Brain microvascular endothelial cell (primary cell): Measurements from ENCODE around the gene TYW1.
"Not testable (repeated sequence)": the region's sequence is repeated elsewhere in the genome, so short reads cannot be mapped to it uniquely, and the experiment has no call there.

ENCODE experiments used
- DNase-seq: peaks from one replicate; pipeline ENCODE4 v3.0.0-alpha.2; 2020
- H3K27ac ChIP-seq: fragments of 250-450 bp; sonication (Bioruptor Pico); 2 replicates; pipeline ENCODE4 v1.5.1; 2020; ENCODE audit warnings: mild to moderate bottlenecking, moderate library complexity
- H3K27me3 ChIP-seq: fragments of 250-450 bp; sonication (Bioruptor Pico); replicated peaks from 2 replicates; pipeline ENCODE4 v1.5.1; 2020; ENCODE audit warnings: mild to moderate bottlenecking
- H3K36me3 ChIP-seq: fragments of 250-450 bp; sonication (Bioruptor Pico); replicated peaks from 2 replicates; pipeline ENCODE4 v1.5.1; 2020; ENCODE audit warnings: mild to moderate bottlenecking
- H3K4me3 ChIP-seq: 2 replicates; pipeline ENCODE4 v1.5.1; 2011; ENCODE audit warnings: low read depth, mild to moderate bottlenecking, control low read depth, low read length, moderate library complexity
- in situ Hi-C: cut with HindIII; loops from 2 replicates; pipeline ENCODE4 v1.10.0; 2017; ENCODE audit warnings: low sequenced_read_pairs, low pct_ligation_motif_present
- TF ChIP-seq, protein P1 (sequence below): IDR thresholded peaks from 2 replicates; pipeline ENCODE4 v1.5.1; 2011; ENCODE audit warnings: low read depth, mild to moderate bottlenecking, moderate library complexity, low read length, control low read depth, inconsistent platforms; ENCODE audit errors: missing control alignments

The TYW1 gene

DNA sequence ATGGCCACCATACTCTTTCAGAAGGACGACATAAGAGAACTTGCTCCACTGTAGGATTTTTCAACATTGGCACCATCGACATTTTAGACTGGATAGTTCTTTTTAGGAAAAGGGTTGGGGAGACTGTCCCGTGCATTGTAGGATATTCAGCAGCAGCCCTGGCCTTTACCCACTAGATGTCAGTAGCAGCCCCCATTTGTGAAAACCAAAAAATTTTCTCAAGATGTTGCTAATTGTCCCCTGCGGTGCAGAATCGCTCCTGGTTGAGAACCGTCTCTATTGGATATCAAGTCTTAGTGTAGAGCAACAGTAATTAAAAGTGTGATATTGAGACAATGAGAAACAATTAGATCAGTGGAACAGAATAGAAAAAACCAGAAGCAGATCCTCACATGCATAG is 180.1 kb downstream of the TYW1 start:
- H3K4me3 ChIP-seq, H3K27me3 ChIP-seq, DNase-seq, in situ Hi-C loops, H3K27ac ChIP-seq, H3K36me3 ChIP-seq: not testable (repeated sequence)
- TF ChIP-seq, protein P1, sequence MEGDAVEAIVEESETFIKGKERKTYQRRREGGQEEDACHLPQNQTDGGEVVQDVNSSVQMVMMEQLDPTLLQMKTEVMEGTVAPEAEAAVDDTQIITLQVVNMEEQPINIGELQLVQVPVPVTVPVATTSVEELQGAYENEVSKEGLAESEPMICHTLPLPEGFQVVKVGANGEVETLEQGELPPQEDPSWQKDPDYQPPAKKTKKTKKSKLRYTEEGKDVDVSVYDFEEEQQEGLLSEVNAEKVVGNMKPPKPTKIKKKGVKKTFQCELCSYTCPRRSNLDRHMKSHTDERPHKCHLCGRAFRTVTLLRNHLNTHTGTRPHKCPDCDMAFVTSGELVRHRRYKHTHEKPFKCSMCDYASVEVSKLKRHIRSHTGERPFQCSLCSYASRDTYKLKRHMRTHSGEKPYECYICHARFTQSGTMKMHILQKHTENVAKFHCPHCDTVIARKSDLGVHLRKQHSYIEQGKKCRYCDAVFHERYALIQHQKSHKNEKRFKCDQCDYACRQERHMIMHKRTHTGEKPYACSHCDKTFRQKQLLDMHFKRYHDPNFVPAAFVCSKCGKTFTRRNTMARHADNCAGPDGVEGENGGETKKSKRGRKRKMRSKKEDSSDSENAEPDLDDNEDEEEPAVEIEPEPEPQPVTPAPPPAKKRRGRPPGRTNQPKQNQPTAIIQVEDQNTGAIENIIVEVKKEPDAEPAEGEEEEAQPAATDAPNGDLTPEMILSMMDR: peak; percentile 56

DNA sequence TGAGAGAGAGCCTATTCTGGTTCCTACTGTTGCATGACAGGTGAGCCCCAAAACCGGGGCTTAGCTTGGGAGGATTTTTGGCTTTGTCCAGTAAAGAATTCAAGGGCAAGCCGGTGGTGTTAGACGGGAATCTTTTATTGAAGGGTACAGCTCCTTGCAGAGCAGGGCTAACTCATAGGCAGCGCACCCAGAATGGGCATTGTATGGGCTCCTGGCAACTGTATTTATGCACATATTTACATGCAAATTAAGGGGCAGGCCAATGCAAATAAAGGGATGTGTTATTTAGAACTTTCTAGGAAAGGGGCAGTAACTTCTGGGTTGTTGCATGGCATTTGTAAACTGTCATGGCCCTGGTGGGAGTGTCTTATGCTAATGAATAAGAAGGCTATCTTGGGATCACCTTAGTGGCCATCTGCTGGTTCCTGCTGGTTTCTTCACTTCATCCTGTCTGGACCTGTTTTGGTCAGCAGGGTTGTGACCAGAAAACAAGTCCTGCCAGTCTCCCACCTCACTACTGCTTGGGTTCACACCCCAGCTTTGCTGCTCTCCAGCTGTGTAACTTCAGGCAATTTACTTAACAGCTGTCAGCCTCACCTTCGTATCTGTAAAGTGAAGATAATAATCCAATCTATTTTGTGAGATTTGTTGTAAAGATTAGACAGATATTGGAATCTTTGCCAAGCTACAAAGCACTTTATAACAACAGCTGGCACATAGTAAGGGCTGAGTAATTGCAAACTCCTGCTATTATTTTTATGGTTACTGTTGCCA is 182.5 kb downstream of the TYW1 start:
- H3K36me3 ChIP-seq, DNase-seq, H3K27ac ChIP-seq, in situ Hi-C loops, H3K4me3 ChIP-seq, H3K27me3 ChIP-seq: not testable (repeated sequence)

DNA sequence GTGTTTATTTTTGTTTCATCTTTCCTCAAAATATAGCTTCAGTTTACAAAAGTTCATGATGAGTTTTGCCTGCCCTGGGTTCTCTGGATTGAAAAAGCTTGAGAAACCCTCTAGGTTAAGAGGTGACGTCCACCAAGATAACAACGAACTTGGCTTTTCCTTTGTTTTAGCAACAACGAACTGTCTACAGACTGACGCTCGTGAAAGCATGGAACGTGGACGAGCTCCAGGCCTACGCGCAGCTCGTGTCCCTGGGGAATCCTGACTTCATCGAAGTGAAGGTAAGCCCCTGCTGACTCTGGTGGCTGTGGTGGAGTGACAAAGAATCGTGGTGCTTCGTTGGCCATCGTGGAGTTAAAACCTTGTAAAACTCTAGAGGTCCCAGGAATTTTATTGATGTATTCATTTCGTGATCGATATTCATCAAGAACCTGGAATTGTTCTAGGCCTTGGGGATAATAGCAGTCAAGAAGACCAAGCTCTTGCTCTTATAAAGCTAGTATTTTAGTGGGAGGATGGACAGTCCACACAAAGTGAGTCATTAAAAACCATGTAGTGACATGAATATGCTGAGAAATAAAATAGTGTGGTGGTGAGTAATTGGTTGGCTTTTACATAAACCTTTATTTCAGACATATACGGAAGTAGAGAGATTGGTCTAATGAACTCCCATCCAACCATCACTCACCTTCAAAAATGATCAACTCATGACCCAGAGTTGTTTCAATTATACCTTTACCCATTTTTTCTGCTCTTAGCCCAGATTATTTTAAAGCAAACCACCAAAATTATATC is 186.5 kb downstream of the TYW1 start:
- H3K4me3 ChIP-seq, DNase-seq, in situ Hi-C loops, H3K27ac ChIP-seq, H3K27me3 ChIP-seq, H3K36me3 ChIP-seq: not testable (repeated sequence)

DNA sequence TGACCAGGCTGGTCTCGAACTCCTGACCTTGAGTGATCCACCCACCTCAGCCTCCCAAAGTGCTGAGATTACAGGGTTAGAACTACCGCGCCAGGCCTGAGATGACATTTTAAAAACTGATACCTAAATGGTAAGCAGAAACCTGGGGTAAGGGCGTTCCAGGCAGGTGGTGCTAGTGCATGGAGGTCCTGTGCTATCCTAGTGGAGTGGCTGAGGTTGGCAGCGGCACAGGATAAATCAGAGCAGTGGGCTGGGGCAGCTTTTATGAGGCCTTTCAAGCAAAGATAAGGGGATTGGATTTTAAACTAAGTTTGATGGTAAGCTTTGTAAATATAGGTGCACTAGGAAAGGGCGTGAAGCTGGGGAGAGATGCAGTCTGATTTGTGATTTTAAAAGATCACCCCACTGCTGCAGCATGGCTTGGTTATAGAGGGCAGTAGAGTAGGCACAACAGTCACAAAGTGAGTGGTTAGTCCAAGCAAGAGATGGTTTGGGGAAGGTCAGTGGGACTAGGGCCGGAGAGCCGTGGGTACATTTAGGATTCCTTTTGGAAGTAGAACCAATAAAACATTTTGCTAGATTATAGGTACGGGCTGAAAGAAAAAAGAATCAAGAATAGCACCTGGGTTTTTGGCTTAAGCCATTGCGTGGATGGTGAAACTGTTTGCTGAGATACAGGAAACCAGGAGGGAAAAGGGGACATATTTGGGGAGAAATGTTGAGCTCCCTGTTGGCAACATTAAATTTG is 188.5 kb downstream of the TYW1 start:
- DNase-seq, H3K4me3 ChIP-seq, H3K36me3 ChIP-seq, in situ Hi-C loops, H3K27ac ChIP-seq, H3K27me3 ChIP-seq: not testable (repeated sequence)

DNA sequence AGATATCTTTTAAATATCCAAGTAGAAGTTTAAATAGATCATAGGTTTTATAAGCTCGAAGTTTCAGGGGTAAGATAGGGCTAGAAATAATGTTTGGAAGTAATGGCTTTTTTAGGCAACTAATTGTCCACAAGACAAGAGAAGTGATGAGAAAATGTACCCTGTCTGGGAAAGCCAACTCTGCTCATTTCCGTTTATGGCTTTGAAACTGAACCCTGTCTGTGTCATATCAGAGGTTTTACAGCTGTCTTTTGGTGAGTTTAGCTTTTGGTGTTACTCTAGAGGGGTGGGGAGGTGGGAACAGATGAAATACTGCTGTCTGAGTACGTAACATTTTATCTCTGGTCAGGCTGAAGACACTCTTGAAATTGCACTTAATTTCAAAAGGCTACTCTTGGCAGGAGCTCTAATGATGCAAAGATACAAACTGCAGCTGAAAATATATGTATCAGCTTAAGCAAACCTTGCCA is 189.1 kb downstream of the TYW1 start:
- H3K27me3 ChIP-seq, DNase-seq, H3K27ac ChIP-seq, in situ Hi-C loops, H3K36me3 ChIP-seq, H3K4me3 ChIP-seq: not testable (repeated sequence)

DNA sequence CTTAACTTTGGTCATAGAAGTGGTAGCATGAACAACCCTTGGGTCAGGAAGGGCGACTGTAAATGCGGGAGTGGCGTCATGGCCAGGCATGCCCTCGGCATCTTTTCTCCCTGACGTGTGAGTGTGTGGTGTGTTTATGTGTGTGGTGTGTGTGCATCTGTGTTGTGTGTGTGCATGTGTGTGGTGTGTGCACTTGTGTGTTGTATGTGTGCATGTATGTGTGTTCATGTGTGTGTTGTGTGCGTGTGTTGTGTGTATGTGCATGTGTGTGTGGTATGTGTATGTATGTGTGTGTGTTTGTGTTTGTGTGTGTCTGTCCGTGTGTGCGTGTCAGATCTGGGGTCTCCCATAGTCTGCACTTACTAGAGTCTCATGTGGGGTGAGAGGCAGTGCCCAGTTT is 192.5 kb downstream of the TYW1 start:
- DNase-seq, H3K36me3 ChIP-seq, H3K27ac ChIP-seq, H3K27me3 ChIP-seq, H3K4me3 ChIP-seq, in situ Hi-C loops: not testable (repeated sequence)

DNA sequence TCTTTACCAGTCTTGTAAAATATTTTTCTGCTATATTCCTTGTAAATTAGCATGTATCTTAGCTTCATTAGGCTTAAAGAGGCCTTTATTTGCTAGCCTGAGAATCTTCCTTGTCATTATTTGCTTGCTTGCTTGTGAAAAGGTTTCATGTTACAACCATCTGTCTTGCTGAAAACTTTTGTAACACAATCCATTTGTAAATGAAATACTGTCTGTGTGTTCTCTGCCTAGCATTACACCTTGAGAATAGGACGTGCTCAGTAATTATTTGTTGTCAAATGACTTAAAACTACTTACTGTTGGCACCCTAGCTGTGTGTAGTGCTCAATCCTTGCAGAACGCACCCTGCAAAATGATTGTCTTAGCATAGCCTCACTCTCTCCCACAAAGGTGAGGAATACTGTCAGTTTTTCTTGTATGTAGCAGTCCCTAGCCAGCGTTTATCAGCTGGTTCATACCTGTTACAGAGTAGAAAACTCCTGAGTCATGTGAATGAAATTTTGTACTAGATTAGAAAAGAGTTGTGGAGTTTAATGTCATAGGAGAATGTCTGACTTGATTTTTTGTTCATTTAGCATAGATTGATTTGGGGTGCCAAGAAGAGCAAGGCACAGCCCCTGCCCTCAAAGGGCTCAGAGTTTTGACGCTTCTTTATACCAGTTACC is 193.3 kb downstream of the TYW1 start:
- DNase-seq, in situ Hi-C loops, H3K27me3 ChIP-seq, H3K27ac ChIP-seq, H3K36me3 ChIP-seq, H3K4me3 ChIP-seq: not testable (repeated sequence)

DNA sequence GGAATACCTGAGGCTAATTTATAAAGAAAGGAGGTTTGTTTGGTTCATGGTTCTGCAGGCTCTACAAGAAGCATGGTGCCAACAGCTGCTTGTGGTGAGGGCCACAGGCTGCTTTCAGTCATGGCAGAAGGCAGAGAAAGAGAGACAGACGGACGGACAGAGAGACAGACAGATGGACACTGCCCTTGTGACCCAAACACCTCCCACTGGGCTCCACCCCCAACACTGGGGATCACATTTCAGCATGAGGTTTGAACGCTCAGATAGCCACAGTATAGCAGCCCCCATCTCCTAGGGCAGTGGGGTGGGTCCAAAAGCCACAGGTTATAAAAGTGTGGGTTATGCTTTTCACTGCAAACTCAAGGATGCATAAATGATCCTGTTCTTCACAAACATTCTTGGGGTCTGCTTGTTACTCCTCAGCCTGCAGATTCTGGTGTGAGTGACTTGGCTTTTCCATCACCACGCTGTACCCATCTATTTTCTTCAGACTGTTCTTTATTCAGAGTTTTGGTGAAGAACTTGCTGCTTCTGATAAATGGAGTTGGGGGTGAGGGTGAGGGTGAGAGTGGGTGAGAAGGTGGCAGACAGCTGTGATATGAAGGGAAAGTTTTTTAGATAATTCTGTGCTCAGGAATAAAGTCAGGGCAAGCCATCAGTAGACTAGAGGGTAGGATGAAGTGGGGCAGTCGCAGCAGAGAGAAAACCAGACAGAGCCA is 194.5 kb downstream of the TYW1 start:
- DNase-seq, H3K27me3 ChIP-seq, H3K4me3 ChIP-seq, H3K27ac ChIP-seq, in situ Hi-C loops, H3K36me3 ChIP-seq: not testable (repeated sequence)

DNA sequence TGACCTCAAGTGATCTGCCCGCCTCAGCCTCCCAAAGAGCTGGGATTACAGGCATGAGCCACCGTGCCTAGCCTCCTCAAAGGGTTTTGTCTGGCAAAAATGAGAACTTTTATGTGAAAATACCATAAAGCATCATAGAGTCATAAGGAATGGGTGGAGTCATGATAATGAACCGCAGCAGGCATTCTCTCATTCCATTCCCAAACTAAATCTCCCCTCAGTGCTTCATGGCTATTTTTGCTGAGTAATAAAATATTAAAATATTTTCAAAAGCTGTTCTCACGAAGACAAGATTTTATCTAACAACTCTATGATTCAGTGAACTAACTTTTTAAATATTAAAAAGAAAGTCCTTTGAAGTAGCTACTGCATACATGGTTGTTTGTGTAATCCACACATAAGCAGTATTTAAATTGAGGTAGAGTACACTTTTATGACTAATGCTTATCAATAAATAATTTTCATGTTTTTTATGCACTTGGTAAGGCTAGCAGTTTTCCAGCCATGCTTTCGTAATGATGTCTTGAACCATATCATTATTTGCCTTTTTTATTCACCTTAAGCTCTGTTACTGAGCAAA is 195.6 kb downstream of the TYW1 start:
- H3K27ac ChIP-seq, H3K36me3 ChIP-seq, H3K4me3 ChIP-seq, H3K27me3 ChIP-seq, in situ Hi-C loops: not testable (repeated sequence)
- peak; percentile 20 for DNase-seq

DNA sequence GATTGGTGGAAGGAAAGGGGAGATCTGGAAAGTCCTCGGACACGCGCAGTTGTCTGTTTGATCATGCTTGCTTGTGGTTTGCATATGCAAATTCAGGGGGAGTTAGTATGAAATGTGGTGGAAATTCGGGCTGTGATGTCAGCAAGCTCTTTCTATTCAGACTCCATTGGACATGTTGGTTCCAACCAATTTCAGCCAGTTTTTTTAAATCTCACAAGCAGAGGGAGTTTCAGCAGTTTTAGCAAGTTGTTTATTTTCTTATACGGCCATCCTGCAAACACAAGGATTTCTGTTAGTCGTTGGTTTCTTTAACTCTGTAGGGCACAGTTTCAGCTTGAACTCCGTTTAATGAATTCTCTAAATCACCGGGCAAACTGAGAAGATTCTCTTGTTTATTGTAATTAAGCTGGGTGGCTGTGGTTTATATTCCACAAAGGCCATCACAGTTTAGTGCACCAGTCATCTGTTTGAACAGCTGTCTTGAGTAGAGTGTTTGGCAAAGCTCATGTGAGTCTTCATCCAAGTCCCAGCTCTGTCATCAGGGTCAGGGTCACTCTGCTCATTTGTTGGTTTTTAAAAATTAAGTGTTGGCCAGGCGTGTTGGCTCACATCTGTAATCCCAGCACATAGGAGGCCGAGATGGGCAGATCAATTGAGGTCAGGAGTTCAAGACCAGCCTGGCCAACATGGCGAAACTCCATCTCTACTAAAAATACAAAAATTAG is 196.4 kb downstream of the TYW1 start:
- H3K27ac ChIP-seq, in situ Hi-C loops, H3K4me3 ChIP-seq, H3K36me3 ChIP-seq, H3K27me3 ChIP-seq: not testable (repeated sequence)
- DNase-seq: peak; percentile 31

DNA sequence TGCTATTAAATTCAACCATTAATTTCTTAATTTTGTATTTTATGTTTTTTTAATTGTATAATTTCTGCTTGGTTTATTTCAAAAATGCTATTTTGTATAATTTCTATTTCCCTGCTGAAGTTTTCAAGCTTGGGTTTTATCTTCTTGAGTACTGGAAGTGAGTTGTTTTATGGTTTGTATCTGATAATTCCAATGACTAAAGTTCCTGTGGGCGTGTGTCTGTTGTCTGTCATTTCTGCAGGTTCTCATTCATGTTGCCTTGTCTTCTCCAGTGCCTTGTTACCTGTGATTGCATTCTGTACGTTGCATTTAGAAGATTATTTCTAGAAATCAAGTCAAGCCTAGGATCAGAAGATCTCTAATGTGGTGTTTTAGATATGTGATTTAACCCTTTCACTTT is 199.5 kb downstream of the TYW1 start:
- H3K27me3 ChIP-seq, in situ Hi-C loops, H3K27ac ChIP-seq, H3K4me3 ChIP-seq, DNase-seq, H3K36me3 ChIP-seq: not testable (repeated sequence)
